C4-2B (cell line): ENCODE measurements around the gene ATRNL1.

ENCODE experiments used
- H3K27ac ChIP-seq: fragments of 450-650 bp; 2 replicates; pipeline ENCODE4 v1.5.1; 2017
- ZFX ChIP-seq: fragments of 450-650 bp; IDR thresholded peaks from 2 replicates; pipeline ENCODE4 v1.6.1; 2017
- TF ChIP-seq, protein P1 (sequence below): fragments of 450-650 bp; conservative IDR thresholded peaks from 2 replicates; pipeline ENCODE4 v1.5.1; 2017; ENCODE audit warnings: mild to moderate bottlenecking

ATRNL1 gene

DNA sequence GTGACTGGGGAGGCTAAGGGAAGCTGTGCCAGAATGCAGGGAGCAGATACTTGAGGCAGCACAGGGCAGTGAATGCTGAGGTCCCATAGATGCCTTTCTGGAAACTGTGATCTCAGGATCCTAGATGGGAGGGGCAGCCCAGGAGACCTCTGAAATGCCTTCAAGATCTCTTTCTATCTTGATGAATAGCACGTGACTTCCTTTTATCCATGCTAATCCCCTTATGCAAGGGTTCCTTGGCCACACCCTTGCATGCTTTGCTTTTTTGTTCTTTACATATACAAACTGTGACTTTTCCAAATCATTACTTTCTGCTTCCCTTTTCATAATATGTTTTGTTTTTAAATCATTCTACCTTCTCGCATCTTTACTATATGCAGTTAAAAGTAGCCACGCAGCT lies 14.7 kb downstream of the ATRNL1 start:
- TF ChIP-seq, protein P1, sequence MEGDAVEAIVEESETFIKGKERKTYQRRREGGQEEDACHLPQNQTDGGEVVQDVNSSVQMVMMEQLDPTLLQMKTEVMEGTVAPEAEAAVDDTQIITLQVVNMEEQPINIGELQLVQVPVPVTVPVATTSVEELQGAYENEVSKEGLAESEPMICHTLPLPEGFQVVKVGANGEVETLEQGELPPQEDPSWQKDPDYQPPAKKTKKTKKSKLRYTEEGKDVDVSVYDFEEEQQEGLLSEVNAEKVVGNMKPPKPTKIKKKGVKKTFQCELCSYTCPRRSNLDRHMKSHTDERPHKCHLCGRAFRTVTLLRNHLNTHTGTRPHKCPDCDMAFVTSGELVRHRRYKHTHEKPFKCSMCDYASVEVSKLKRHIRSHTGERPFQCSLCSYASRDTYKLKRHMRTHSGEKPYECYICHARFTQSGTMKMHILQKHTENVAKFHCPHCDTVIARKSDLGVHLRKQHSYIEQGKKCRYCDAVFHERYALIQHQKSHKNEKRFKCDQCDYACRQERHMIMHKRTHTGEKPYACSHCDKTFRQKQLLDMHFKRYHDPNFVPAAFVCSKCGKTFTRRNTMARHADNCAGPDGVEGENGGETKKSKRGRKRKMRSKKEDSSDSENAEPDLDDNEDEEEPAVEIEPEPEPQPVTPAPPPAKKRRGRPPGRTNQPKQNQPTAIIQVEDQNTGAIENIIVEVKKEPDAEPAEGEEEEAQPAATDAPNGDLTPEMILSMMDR = no peak
- no peak for TF ChIP-seq ZFX
- no peak overlapping the region for H3K27ac ChIP-seq

GRCh38 chr10:115117301-115117700 lies 24.1 kb downstream of the ATRNL1 start:
- TF ChIP-seq, protein P1 = no peak
- no peak for TF ChIP-seq ZFX
- no peak overlapping the region for H3K27ac ChIP-seq

GRCh38 chr10:115118346-115118745 lies 25.2 kb downstream of the ATRNL1 start:
- no peak overlapping the region for H3K27ac ChIP-seq
- TF ChIP-seq, protein P1 = no peak
- no peak for TF ChIP-seq ZFX

DNA sequence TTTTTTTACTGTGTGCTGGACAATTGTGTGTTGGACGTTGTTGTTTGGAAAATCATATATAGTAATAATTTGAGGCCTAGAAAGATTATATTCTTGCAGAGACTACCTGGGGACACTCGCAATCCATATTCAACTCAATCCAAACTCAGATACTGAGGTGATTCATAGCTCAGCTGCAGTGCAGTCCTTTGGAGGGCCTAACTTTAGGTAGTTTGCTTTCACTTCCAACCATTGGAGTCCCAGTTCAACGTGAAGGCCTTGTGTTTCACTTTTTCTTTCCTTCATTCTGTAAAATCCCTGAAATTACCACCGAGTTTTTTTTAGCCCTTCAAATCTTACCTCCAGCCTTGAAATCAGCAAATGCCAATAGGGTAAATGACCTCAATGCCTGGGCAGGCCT lies 32.3 kb downstream of the ATRNL1 start:
- no peak overlapping the region for H3K27ac ChIP-seq
- TF ChIP-seq, protein P1 = no peak
- no peak for TF ChIP-seq ZFX

GRCh38 chr10:115129752-115130151 lies 36.6 kb downstream of the ATRNL1 start:
- H3K27ac ChIP-seq = no peak overlapping the region
- no peak for TF ChIP-seq ZFX
- TF ChIP-seq, protein P1 = peak; percentile 55

- TF ChIP-seq, protein P1 = no peak
- no peak for TF ChIP-seq ZFX
- no peak overlapping the region for H3K27ac ChIP-seq
These were observed 43.5 kb downstream of the ATRNL1 start for GRCh38 chr10:115136616-115137015.

GRCh38 chr10:115141254-115141653 lies 48.1 kb downstream of the ATRNL1 start:
- no peak for TF ChIP-seq ZFX
- TF ChIP-seq, protein P1 = peak; percentile 75
- H3K27ac ChIP-seq = no peak overlapping the region

GRCh38 chr10:115157357-115157756 lies 64.2 kb downstream of the ATRNL1 start:
- TF ChIP-seq, protein P1 = no peak
- no peak for TF ChIP-seq ZFX
- H3K27ac ChIP-seq = no peak overlapping the region
